GM12878 (cell line): ENCODE data around the gene MYH10. TPM values are rescaled to one million over a fixed set of nuclear protein-coding genes. Genes with fewer than 3 reads are reported as not detected.

ENCODE experiments used
- ATAC-seq: fragments of 200-7000 bp; cut with Tn5 transposase; 3 replicates; pipeline ENCODE4 v1.9.1; 2020; ENCODE audit warnings: mild to moderate bottlenecking, moderate library complexity
- BruUV-seq: library from RNA; stranded (reverse); fragments of 400-500 nt; replicated peaks from 2 replicates; lab custom pipeline; 2021; lab: Mats Ljungman, UMichigan
- CTCF ChIA-PET: fragments of 300-600 bp; sonication (Branson Sonifier 250); formaldehyde crosslinking; extraction: SDS; loops from one replicate; lab custom pipeline; 2021; ENCODE audit warnings: inconsistent platforms; lab: Yijun Ruan, JAX
- POLR2A ChIA-PET: fragments of 350-600 bp; formaldehyde crosslinking; extraction: SDS; loops from one replicate; lab custom pipeline; 2021; ENCODE audit warnings: inconsistent platforms; lab: Charles Lee
- RAD21 ChIA-PET: fragments of 300-600 bp; sonication (Branson Sonifier 250); formaldehyde crosslinking; loops from one replicate; lab custom pipeline; 2023; ENCODE audit warnings: antibody characterized with exemption; ENCODE audit not compliant: unreplicated experiment; lab: Charles Lee
- SMC1A ChIA-PET: fragments of 300-600 bp; sonication (Branson Sonifier 250); formaldehyde crosslinking; loops from one replicate; lab custom pipeline; 2023; ENCODE audit not compliant: unreplicated experiment, uncharacterized antibody; lab: Charles Lee
- DNase-seq: peaks from one replicate; pipeline ENCODE4 v3.0.0-alpha.2; 2011; ENCODE audit warnings: low read depth, low spot score
- FAIRE-seq: peaks from 3 replicates; lab custom pipeline; 2011; peaks lifted over from hg19 to GRCh38; lab: Jason Lieb, UNC
- H2AFZ ChIP-seq: 2 replicates; pipeline ENCODE4 v1.6.0; 2011; ENCODE audit warnings: low read depth, low read length, control low read depth; ENCODE audit not compliant: control insufficient read depth
- H3K27ac ChIP-seq: 2 replicates; pipeline ENCODE4 v1.5.1; 2011; ENCODE audit warnings: control low read depth; ENCODE audit not compliant: control insufficient read depth, insufficient read depth
- H3K27me3 ChIP-seq, 2 experiments: replicated peaks in 1 of 2; 2 replicates each; pipeline versions ENCODE4 v1.6.0 to v1.6.1; 2011; ENCODE audit warnings: low read length in 1 of 2; ENCODE audit not compliant: control insufficient read depth in 2 of 2, insufficient read depth in 2 of 2
- H3K36me3 ChIP-seq, 2 experiments: 2 replicates each; pipeline ENCODE4 v1.5.1; 2011; ENCODE audit warnings: low read length in 1 of 2; ENCODE audit not compliant: control insufficient read depth in 2 of 2, insufficient read depth in 2 of 2
- H3K4me1 ChIP-seq: 2 replicates; pipeline ENCODE4 v1.6.1; 2011; ENCODE audit warnings: mild to moderate bottlenecking, low read length, moderate library complexity, mixed read lengths; ENCODE audit not compliant: control insufficient read depth, insufficient read depth
- H3K4me2 ChIP-seq: 2 replicates; pipeline ENCODE4 v1.6.0; 2011; ENCODE audit warnings: control low read depth; ENCODE audit not compliant: control insufficient read depth, insufficient read depth
- H3K4me3 ChIP-seq: fragments of 200-600 bp; sonication (generic); 2 replicates; pipeline ENCODE4 v1.5.1; 2016
- H3K79me2 ChIP-seq: 2 replicates; pipeline ENCODE4 v1.6.0; 2011; ENCODE audit warnings: low read length; ENCODE audit not compliant: control insufficient read depth, insufficient read depth
- H3K9ac ChIP-seq: 2 replicates; pipeline ENCODE4 v1.8.0; 2011; ENCODE audit warnings: low read length, control low read depth, mixed read lengths; ENCODE audit not compliant: control insufficient read depth, insufficient read depth
- H3K9me3 ChIP-seq: replicated peaks from 3 replicates; pipeline ENCODE4 v1.5.1; 2011; ENCODE audit warnings: mild to moderate bottlenecking, low read length; ENCODE audit not compliant: control insufficient read depth, insufficient read depth
- H4K20me1 ChIP-seq: 2 replicates; pipeline ENCODE4 v1.6.0; 2011; ENCODE audit not compliant: control insufficient read depth, insufficient read depth
- ASH2L ChIP-seq: fragments of 300-600, 200-600 bp; sonication (generic); IDR thresholded peaks from 2 replicates; pipeline ENCODE4 v1.6.1; 2017; ENCODE audit warnings: low read depth, mild to moderate bottlenecking, borderline replicate concordance
- EED ChIP-seq: sonication (generic); IDR thresholded peaks from 2 replicates; pipeline ENCODE4 v1.6.1; 2016; ENCODE audit warnings: antibody characterized with exemption, low read depth
- FOS ChIP-seq: IDR thresholded peaks from 3 replicates; pipeline ENCODE4 v1.6.1; 2011; ENCODE audit warnings: borderline replicate concordance; ENCODE audit not compliant: insufficient read length; ENCODE audit errors: extremely low read depth
- IKZF2 ChIP-seq, 2 experiments: fragments of 450-650 bp; IDR thresholded peaks; 2 replicates each; pipeline ENCODE4 v1.6.1; 2017; ENCODE audit warnings: mild to moderate bottlenecking in 2 of 2, moderate library complexity in 2 of 2
- IRF4 ChIP-seq: IDR thresholded peaks from 2 replicates; pipeline ENCODE4 v1.6.1; 2011; ENCODE audit warnings: low read depth, low read length
- MEF2B ChIP-seq: fragments of 450-650 bp; IDR thresholded peaks from 2 replicates; pipeline ENCODE4 v1.6.1; 2018; ENCODE audit warnings: mild to moderate bottlenecking, moderate library complexity; ENCODE audit not compliant: partially characterized antibody, poor library complexity, severe bottlenecking
- NFXL1 ChIP-seq: fragments of 450-650 bp; IDR thresholded peaks from 2 replicates; pipeline ENCODE4 v1.6.1; 2017; ENCODE audit warnings: antibody characterized with exemption, mild to moderate bottlenecking, borderline replicate concordance
- NR2C2 ChIP-seq: IDR thresholded peaks from 2 replicates; pipeline ENCODE4 v1.6.1; 2011; ENCODE audit warnings: borderline replicate concordance, low read depth; ENCODE audit not compliant: control insufficient read depth, insufficient read length
- RAD51 ChIP-seq: fragments of 450-650 bp; IDR thresholded peaks from 2 replicates; pipeline ENCODE4 v1.6.1; 2016; ENCODE audit warnings: moderate library complexity, mild to moderate bottlenecking, inconsistent platforms
- TBL1XR1 ChIP-seq: IDR thresholded peaks from 2 replicates; pipeline ENCODE4 v1.6.1; 2012; ENCODE audit warnings: low read depth, low read length, improper control_type of control experiment
- ZBED1 ChIP-seq: IDR thresholded peaks from 2 replicates; pipeline ENCODE4 v1.6.1; 2016; ENCODE audit warnings: borderline replicate concordance
- WGBS: methylation state at CpG from one replicate; pipeline ENCODE4 v1.1.6; 2016; ENCODE audit warnings: low lambda C conversion rate; ENCODE audit not compliant: insufficient replicate concordance, insufficient coverage; ENCODE audit errors: missing lambda C conversion rate; 5-methylcytosine and 5-hydroxymethylcytosine counted together
- in situ Hi-C: fragments of 300-500 bp; cut with MboI; formaldehyde crosslinking; loops from 9 replicates; pipeline ENCODE4 v1.14.3; 2018; ENCODE audit warnings: mixed read lengths
- intact Hi-C: fragments of 100-400 bp; cut with micrococcal nuclease; formaldehyde crosslinking; loops from one replicate; pipeline ENCODE4 v1.14.2; 2022; ENCODE audit not compliant: unreplicated experiment
- polyA plus RNA-seq, 11 experiments: library from polyadenylated mRNA; depleted of rRNA in 4 of 11; unstranded in 6 of 11; stranded (reverse) in 5 of 11; fragments of >200 nt; fragmentation: Nextera tagmentation in 4 of 11; fragmentation: Illumina TruSeq in 1 of 11; extraction: Ambion mirVana in 4 of 11; extraction: Trizol in 1 of 11; gene quantifications; 1 replicate in 1 of 11; 2 replicates in 10 of 11; pipeline versions ENCODE4 v1.2.1 to v1.2.3, GENCODE V29; 2011 to 2016; ENCODE audit warnings: inconsistent platforms in 2 of 11, missing spikeins in 2 of 11, low read depth in 1 of 11
- total RNA-seq, 4 experiments: library from RNA; depleted of rRNA in 3 of 4; stranded (reverse); fragments of >200 nt in 3 of 4; fragmentation: Illumina TruSeq in 1 of 4; extraction: Trizol in 1 of 4; gene quantifications; 2 replicates each; pipeline versions ENCODE4 v1.2.1 to v1.2.3, GENCODE V29; 2013 to 2021

MYH10 gene
- total and polyA plus RNA-seq, 10 of the 15 experiments (the other 5 are each of a cell fraction or from before 2014, with no cell fraction given), result 0.33 to 7.1 (median 1.0) TPM

DNA sequence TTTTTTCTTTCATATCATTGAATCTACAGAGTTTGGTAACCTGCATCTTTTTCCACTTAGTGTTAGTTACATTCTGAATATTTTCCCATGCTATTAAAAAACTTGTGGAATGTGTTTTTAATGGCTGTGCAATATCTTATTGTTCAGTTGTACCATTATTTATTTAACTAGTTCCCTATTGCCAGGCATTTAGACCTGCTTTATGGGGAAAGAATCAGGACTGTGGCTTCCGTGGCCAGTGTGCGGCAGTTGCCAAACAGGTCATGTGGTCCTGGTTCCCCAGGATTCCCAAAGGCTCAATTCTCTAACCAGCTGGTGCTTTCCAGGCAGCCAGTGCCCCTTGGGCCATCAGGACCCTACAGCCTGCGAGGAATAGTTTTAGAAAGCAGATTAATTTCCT lies 164.1 kb downstream of the MYH10 start:
- CTCF ChIA-PET, result no interaction called here
- RAD21 ChIA-PET, result no interaction called here
- in situ Hi-C loops, result no loop called here
- intact Hi-C loops, result no loop called here
- H3K27ac ChIP-seq, result no peak overlapping the region
- no peaks in the 10 kb centered on the region for H3K4me1 ChIP-seq
- no peak overlapping the region for H3K4me2 ChIP-seq
- 98% methylated on average over 3 of the region's 3 CpGs for WGBS
- POLR2A ChIA-PET, result interaction anchor here (0.5 kb wide), 1 partner anchor 173 kb away, joined by 3 read pairs; no protein-coding TSS in a partner anchor
- no peaks in the 10 kb centered on the region for H3K9me3 ChIP-seq
- peaks cover 19 to 30% of the 10 kb centered on the region in 2 experiments for H3K36me3 ChIP-seq
- TF ChIP-seq MEF2B, result no peak
- H3K4me3 ChIP-seq, result no peak overlapping the region
- no peak for DNase-seq
- no peaks in the 10 kb centered on the region; the same call in 1 of the 2 replicates for H3K79me2 ChIP-seq
- no peaks in the 10 kb centered on the region for H4K20me1 ChIP-seq
- BruUV-seq, result no TSS peak
- no peak for FAIRE-seq
- no peak overlapping the region for H2AFZ ChIP-seq
- SMC1A ChIA-PET, result no interaction called here
- no peak for ATAC-seq
- H3K9ac ChIP-seq, result no peak overlapping the region
- H3K27me3 ChIP-seq, result no peaks in the 10 kb centered on the region

DNA sequence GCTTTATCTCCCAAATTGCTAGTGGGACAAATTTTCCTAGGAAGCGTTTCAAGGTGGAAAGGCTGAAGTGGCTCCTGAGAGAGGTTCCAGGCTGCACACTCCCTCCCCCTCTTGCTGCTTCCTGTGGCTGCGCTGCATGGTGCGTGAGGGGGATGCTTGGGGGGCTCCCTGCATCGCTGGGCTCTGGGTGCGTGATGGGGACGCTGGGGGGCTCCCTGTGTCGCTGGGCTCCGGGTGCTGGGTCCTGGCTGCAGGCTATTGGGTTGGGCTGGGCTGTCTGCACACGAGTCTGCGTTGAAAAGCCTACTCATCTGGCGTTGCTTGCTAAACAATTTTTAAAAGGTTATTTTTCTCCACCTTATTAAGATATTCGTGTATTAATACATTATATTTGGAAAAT lies 164.8 kb downstream of the MYH10 start:
- no peaks in the 10 kb centered on the region for H3K9me3 ChIP-seq
- SMC1A ChIA-PET, result no interaction called here
- POLR2A ChIA-PET, result no interaction called here
- H3K4me2 ChIP-seq, result no peak overlapping the region
- no peak overlapping the region for H3K9ac ChIP-seq
- H3K27ac ChIP-seq, result no peak overlapping the region
- CTCF ChIA-PET, result no interaction called here
- intact Hi-C loops, result no loop called here
- TF ChIP-seq IRF4, result no peak
- TF ChIP-seq NR2C2, result no peak
- TF ChIP-seq RAD51, result no peak
- no peak for TF ChIP-seq NFXL1
- no peak for TF ChIP-seq FOS
- no peak for TF ChIP-seq TBL1XR1
- TF ChIP-seq ASH2L, result no peak
- TF ChIP-seq ZBED1, result no peak
- no peak for TF ChIP-seq EED
- no peak for TF ChIP-seq IKZF2 (IDR thresholded peaks at IDR 0.05)
- H3K36me3 ChIP-seq, result peaks cover 22 to 31% of the 10 kb centered on the region in 2 experiments
- H2AFZ ChIP-seq, result no peak overlapping the region
- H4K20me1 ChIP-seq, result no peaks in the 10 kb centered on the region
- H3K79me2 ChIP-seq, result no peaks in the 10 kb centered on the region; the same call in 1 of the 2 replicates
- BruUV-seq, result no TSS peak
- H3K27me3 ChIP-seq, result no peaks in the 10 kb centered on the region
- ATAC-seq (no peak), FAIRE-seq (no peak), DNase-seq (no peak)
- WGBS, result 95% methylated on average over 12 of the region's 12 CpGs
- H3K4me1 ChIP-seq, result no peaks in the 10 kb centered on the region
- RAD21 ChIA-PET, result no interaction called here
- in situ Hi-C loops, result no loop called here
- no peak overlapping the region for H3K4me3 ChIP-seq
